H9 (cell line): Measurements from ENCODE around the gene IL1RL1. TPM values are rescaled to one million over a fixed set of nuclear protein-coding genes. Genes with fewer than 3 reads are reported as not detected.

Source experiments
- DNase-seq: peaks from one replicate; pipeline ENCODE4 v3.0.0-alpha.2; 2017
- H2AFZ ChIP-seq: one replicate; pipeline ENCODE4 v1.6.1; 2013; ENCODE audit warnings: mild to moderate bottlenecking, low read length, control low read depth, moderate library complexity
- H2AK5ac ChIP-seq: 2 replicates; pipeline ENCODE4 v1.6.1; 2013; ENCODE audit warnings: low read length, control low read depth, mixed read lengths; ENCODE audit not compliant: insufficient read length
- H2BK120ac ChIP-seq: one replicate; pipeline ENCODE4 v1.6.1; 2013; ENCODE audit warnings: low read depth, mild to moderate bottlenecking, low read length, control low read depth, inconsistent platforms; ENCODE audit not compliant: poor library complexity, severe bottlenecking
- H2BK12ac ChIP-seq: 2 replicates; pipeline ENCODE4 v1.6.1; 2013; ENCODE audit warnings: low read length, control low read depth, mixed read lengths, low read depth; ENCODE audit not compliant: insufficient read length
- H2BK15ac ChIP-seq: 2 replicates; pipeline ENCODE4 v1.6.1; 2013; ENCODE audit warnings: low read depth, low read length, control low read depth
- H2BK20ac ChIP-seq: one replicate; pipeline ENCODE4 v1.6.1; 2013; ENCODE audit warnings: low read depth, mild to moderate bottlenecking, low read length, control low read depth, inconsistent platforms; ENCODE audit not compliant: poor library complexity, severe bottlenecking
- H2BK5ac ChIP-seq: 2 replicates; pipeline ENCODE4 v1.6.1; 2013; ENCODE audit warnings: low read length, control low read depth, mixed read lengths; ENCODE audit not compliant: insufficient read length
- H3K14ac ChIP-seq: 2 replicates; pipeline ENCODE4 v1.6.1; 2013; ENCODE audit warnings: low read length, control low read depth; ENCODE audit not compliant: insufficient read depth
- H3K18ac ChIP-seq: 2 replicates; pipeline ENCODE4 v1.6.1; 2013; ENCODE audit warnings: low read depth, mild to moderate bottlenecking, mixed read lengths, low read length, control low read depth; ENCODE audit not compliant: insufficient read length
- H3K23ac ChIP-seq: 2 replicates; pipeline ENCODE4 v1.6.1; 2013; ENCODE audit warnings: low read length, control low read depth, mixed read lengths, low read depth; ENCODE audit not compliant: insufficient read length
- H3K23me2 ChIP-seq: 2 replicates; pipeline ENCODE4 v1.6.1; 2013; ENCODE audit warnings: low read depth, mild to moderate bottlenecking, mixed read lengths, low read length, control low read depth; ENCODE audit not compliant: insufficient read length, poor library complexity, severe bottlenecking
- H3K27ac ChIP-seq: 2 replicates; pipeline ENCODE4 v1.5.1; 2013; ENCODE audit warnings: low read length, control low read depth, mixed read lengths, low read depth; ENCODE audit not compliant: insufficient read length
- H3K27me3 ChIP-seq: 2 replicates; pipeline ENCODE4 v1.6.1; 2013; ENCODE audit warnings: low read length, control low read depth, inconsistent platforms; ENCODE audit not compliant: insufficient read depth
- H3K4ac ChIP-seq: 2 replicates; pipeline ENCODE4 v1.6.1; 2013; ENCODE audit warnings: low read depth, mild to moderate bottlenecking, control low read depth, inconsistent platforms, low read length, moderate library complexity
- H3K4me1 ChIP-seq: 2 replicates; pipeline ENCODE4 v1.6.1; 2013; ENCODE audit warnings: low read length, control low read depth, inconsistent platforms; ENCODE audit not compliant: insufficient read depth
- H3K4me2 ChIP-seq: 2 replicates; pipeline ENCODE4 v1.6.1; 2013; ENCODE audit warnings: low read length, control low read depth, mixed read lengths; ENCODE audit not compliant: insufficient read length, insufficient read depth
- H3K56ac ChIP-seq: 2 replicates; pipeline ENCODE4 v1.6.1; 2013; ENCODE audit warnings: low read depth, mild to moderate bottlenecking, mixed read lengths, low read length, control low read depth; ENCODE audit not compliant: insufficient read length
- H3K79me1 ChIP-seq: 2 replicates; pipeline ENCODE4 v1.6.1; 2013; ENCODE audit warnings: low read depth, mild to moderate bottlenecking, moderate library complexity, low read length, control low read depth, inconsistent platforms; ENCODE audit not compliant: insufficient read depth, poor library complexity, severe bottlenecking
- H3K79me2 ChIP-seq: 2 replicates; pipeline ENCODE4 v1.6.1; 2013; ENCODE audit warnings: low read length, control low read depth, inconsistent platforms; ENCODE audit not compliant: insufficient read depth
- H3K9ac ChIP-seq: 2 replicates; pipeline ENCODE4 v1.6.1; 2013; ENCODE audit warnings: low read length, control low read depth, mixed read lengths; ENCODE audit not compliant: insufficient read length; ENCODE audit errors: extremely low read depth
- H3K9me3 ChIP-seq: one replicate; pipeline ENCODE4 v1.6.1; 2013; ENCODE audit warnings: low read depth, low read length, inconsistent platforms; ENCODE audit not compliant: control insufficient read depth
- H3T11ph ChIP-seq: one replicate; pipeline ENCODE4 v1.6.1; 2013; ENCODE audit warnings: mild to moderate bottlenecking, low read length, control low read depth, inconsistent platforms
- H4K20me1 ChIP-seq: one replicate; pipeline ENCODE4 v1.6.1; 2013; ENCODE audit not compliant: control insufficient read depth, insufficient read length, insufficient read depth
- H4K5ac ChIP-seq: 2 replicates; pipeline ENCODE4 v1.6.1; 2013; ENCODE audit warnings: low read depth, mild to moderate bottlenecking, mixed read lengths, low read length, control low read depth; ENCODE audit not compliant: insufficient read length
- H4K8ac ChIP-seq: replicated peaks from 2 replicates; pipeline ENCODE4 v1.6.1; 2013; ENCODE audit warnings: low read length, control low read depth, mixed read lengths, low read depth; ENCODE audit not compliant: insufficient read length
- H4K91ac ChIP-seq: 2 replicates; pipeline ENCODE4 v1.6.1; 2013; ENCODE audit warnings: low read depth, mild to moderate bottlenecking, moderate library complexity, mixed read lengths, low read length, control low read depth; ENCODE audit not compliant: insufficient read length
- H3K27ac Mint-ChIP-seq, 3 experiments: 2 replicates in 2 of 3; 3 replicates in 1 of 3; pipeline ENCODE4 v1.8.0; 2020 to 2021; ENCODE audit warnings: mixed read lengths in 3 of 3, mild to moderate bottlenecking in 1 of 3, moderate library complexity in 1 of 3
- H3K27me3 Mint-ChIP-seq: 2 replicates; pipeline ENCODE4 v1.8.0; 2021; ENCODE audit warnings: low read depth, mild to moderate bottlenecking, moderate library complexity, mixed read lengths
- H3K36me3 Mint-ChIP-seq, 3 experiments: 2 replicates in 2 of 3; 3 replicates in 1 of 3; pipeline ENCODE4 v1.8.0; 2020 to 2021; ENCODE audit warnings: low read depth in 3 of 3, mixed read lengths in 3 of 3; ENCODE audit not compliant: insufficient read depth in 1 of 3
- H3K4me1 Mint-ChIP-seq, 2 experiments: 2 replicates each; pipeline ENCODE4 v1.8.0; 2020; ENCODE audit warnings: mixed read lengths in 2 of 2
- H3K4me3 Mint-ChIP-seq, 2 experiments: 2 replicates in 1 of 2; 3 replicates in 1 of 2; pipeline ENCODE4 v1.8.0; 2020 to 2021; ENCODE audit warnings: mild to moderate bottlenecking in 2 of 2, mixed read lengths in 2 of 2, moderate library complexity in 1 of 2
- H3K9me3 Mint-ChIP-seq, 2 experiments: 2 replicates in 1 of 2; 3 replicates in 1 of 2; pipeline ENCODE4 v1.8.0; 2020; ENCODE audit warnings: mild to moderate bottlenecking in 2 of 2, mixed read lengths in 2 of 2, moderate library complexity in 1 of 2
- CTCF ChIP-seq: fragments of 200-600 bp; sonication (generic); conservative IDR thresholded peaks from 3 replicates; pipeline ENCODE4 v1.8.0; 2021; ENCODE audit warnings: antibody characterized with exemption, mild to moderate bottlenecking
- WGBS: extraction: QIAGEN DNeasy Blood & Tissue Kit; methylation state at CpG from one replicate; pipeline ENCODE4 v1.1.7; 2013; ENCODE audit warnings: missing lambda C conversion rate, low lambda C conversion rate, mixed read lengths; ENCODE audit not compliant: insufficient read length; ENCODE audit errors: extremely low coverage; 5-methylcytosine and 5-hydroxymethylcytosine counted together
- total RNA-seq: library from RNA; stranded (reverse); gene quantifications from 2 replicates; pipeline ENCODE4 v1.2.1, GENCODE V29; 2021

The IL1RL1 gene
- total RNA-seq, 1 experiment from 2014 or later, result not detected

- Histone ChIP-seq H3T11ph (no peak overlapping the region), H3K23me2 (no peaks in the 10 kb centered on the region), H3K14ac (no peak overlapping the region), H3K18ac (no peak overlapping the region), H2BK120ac (no peak overlapping the region), H3K4me2 (no peak overlapping the region), H3K27me3 (no peaks in the 10 kb centered on the region), H3K56ac (no peak overlapping the region), H2BK15ac (no peak overlapping the region), H2AK5ac (no peak overlapping the region), H3K79me1 (no peaks in the 10 kb centered on the region), H4K5ac (no peak overlapping the region), H3K27ac (no peak overlapping the region), H2BK20ac (no peak overlapping the region), H3K4ac (no peak overlapping the region), H3K4me1 (no peaks in the 10 kb centered on the region), H4K20me1 (no peaks in the 10 kb centered on the region), H3K23ac (no peak overlapping the region), H2BK12ac (no peak overlapping the region), H2BK5ac (no peak overlapping the region), H3K9ac (no peak overlapping the region), H4K91ac (no peak overlapping the region), H3K79me2 (no peaks in the 10 kb centered on the region), H4K8ac (no peak overlapping the region), H2AFZ (no peak overlapping the region), H3K9me3 (no peaks in the 10 kb centered on the region)
- no peak overlapping the region for H3K4me3 Mint-ChIP-seq
- H3K4me1 Mint-ChIP-seq, result no peaks in the 10 kb centered on the region
- WGBS, result 94% methylated on average over 1 of the region's 1 CpG
- no peaks in the 10 kb centered on the region for H3K27me3 Mint-ChIP-seq
- no peaks in the 10 kb centered on the region for H3K9me3 Mint-ChIP-seq
- no peak overlapping the region for H3K27ac Mint-ChIP-seq
- no peak for TF ChIP-seq CTCF
- no peak for DNase-seq
- no peaks in the 10 kb centered on the region for H3K36me3 Mint-ChIP-seq
These were observed 27.4 kb upstream of the IL1RL1 start for GRCh38 chr2:102283996-102284395.
